NCI-H1694 treated with DMSO at 0.1 percent for 48 hours (cell line): Measurements from ENCODE around the gene ST6GAL1.
"Not testable (repeated sequence)": the region's sequence is repeated elsewhere in the genome, so short reads cannot be mapped to it uniquely, and the experiment has no call there.

Experiments
- DNase-seq: peaks from one replicate; lab custom pipeline; 2025; lab: John Stamatoyannopoulos, UW

The ST6GAL1 gene

GRCh38 chr3:187021748-187022402 lies 91.5 kb downstream of the ST6GAL1 start:
- DNase-seq = no peak

GRCh38 chr3:187022403-187023029 lies 92.2 kb downstream of the ST6GAL1 start:
- DNase-seq = no peak

- not testable (repeated sequence) for DNase-seq
These were observed 93.0 kb downstream of the ST6GAL1 start for GRCh38 chr3:187023340-187023739.

- no peak for DNase-seq
These were observed 94.4 kb downstream of the ST6GAL1 start for GRCh38 chr3:187024536-187025226.

GRCh38 chr3:187025254-187025655 lies 94.9 kb downstream of the ST6GAL1 start:
- DNase-seq = no peak

- no peak for DNase-seq
These were observed 95.5 kb downstream of the ST6GAL1 start for GRCh38 chr3:187025656-187026316.

GRCh38 chr3:187026317-187026670 lies 96.0 kb downstream of the ST6GAL1 start:
- DNase-seq = no peak

GRCh38 chr3:187027531-187028278 lies 97.4 kb downstream of the ST6GAL1 start:
- DNase-seq = no peak

GRCh38 chr3:187031934-187032333 lies 101.6 kb downstream of the ST6GAL1 start:
- no peak for DNase-seq

- no peak for DNase-seq
These were observed 106.1 kb downstream of the ST6GAL1 start for GRCh38 chr3:187036394-187036793.

GRCh38 chr3:187039100-187039722 lies 108.9 kb downstream of the ST6GAL1 start:
- no peak for DNase-seq

GRCh38 chr3:187039723-187040414 lies 109.5 kb downstream of the ST6GAL1 start:
- no peak for DNase-seq

GRCh38 chr3:187040516-187041361 lies 110.4 kb downstream of the ST6GAL1 start:
- DNase-seq = no peak

- no peak for DNase-seq
These were observed 111.3 kb downstream of the ST6GAL1 start for GRCh38 chr3:187041362-187042307.

- no peak for DNase-seq
These were observed 112.0 kb downstream of the ST6GAL1 start for GRCh38 chr3:187042346-187042745.

- no peak for DNase-seq
These were observed 112.6 kb downstream of the ST6GAL1 start for GRCh38 chr3:187042874-187043458.

GRCh38 chr3:187044206-187044605 lies 113.9 kb downstream of the ST6GAL1 start:
- DNase-seq = no peak

- no peak for DNase-seq
These were observed 114.7 kb downstream of the ST6GAL1 start for GRCh38 chr3:187044867-187045552.
